GM10847 (cell line): ENCODE results near the gene TP63.

Experiments
- POLR2A ChIP-seq: IDR thresholded peaks from 2 replicates; pipeline ENCODE4 v1.6.1; 2011; ENCODE audit not compliant: insufficient read length; ENCODE audit errors: extremely low read depth

The TP63 gene

GRCh38 chr3:189646853-189647542 is 15.8 kb downstream of the TP63 start:
- no peak for TF ChIP-seq POLR2A

- no peak for TF ChIP-seq POLR2A
Observed at GRCh38 chr3:189652042-189652441, 20.9 kb downstream of the TP63 start.

DNA sequence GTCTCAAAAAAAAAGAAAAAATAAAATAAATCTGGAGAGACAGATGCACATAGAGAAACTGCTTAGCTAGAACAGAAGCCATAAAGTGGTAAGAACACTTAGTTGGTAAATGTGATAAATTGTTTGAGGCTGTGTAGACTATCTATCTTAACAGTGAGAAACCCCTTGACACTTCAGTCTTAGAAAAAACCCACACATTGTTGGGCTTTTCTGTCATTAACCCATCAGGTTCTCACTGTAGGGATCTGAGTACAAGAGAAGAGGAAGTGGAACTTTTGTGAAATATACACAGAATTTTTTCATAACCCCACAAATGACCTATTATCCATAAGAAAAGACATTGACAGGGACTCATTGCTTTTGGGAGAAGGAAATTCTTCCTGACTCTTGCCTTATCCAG is 24.4 kb downstream of the TP63 start:
- no peak for TF ChIP-seq POLR2A

GRCh38 chr3:189659571-189659970 is 28.4 kb downstream of the TP63 start:
- TF ChIP-seq POLR2A = no peak

- TF ChIP-seq POLR2A = no peak
Observed at GRCh38 chr3:189664311-189664710, 33.1 kb downstream of the TP63 start.

DNA sequence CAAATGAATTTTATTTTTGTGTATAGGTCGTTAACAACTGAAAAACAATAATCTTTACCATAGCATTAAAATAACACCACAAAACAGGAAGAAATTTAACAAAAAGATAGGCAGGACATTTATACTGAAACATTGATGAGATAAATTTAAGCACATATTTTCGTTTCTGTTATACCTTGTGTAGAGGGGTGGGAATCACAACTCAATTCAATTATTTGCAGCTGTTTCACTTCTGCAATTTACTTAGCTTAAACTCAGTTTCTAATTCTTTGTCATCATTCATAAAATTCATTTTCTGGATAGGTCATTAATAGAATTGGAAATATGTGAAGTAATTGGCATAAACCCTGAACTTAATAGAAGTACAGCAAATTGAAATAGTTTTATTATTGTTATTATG is 42.3 kb downstream of the TP63 start:
- TF ChIP-seq POLR2A = no peak

DNA sequence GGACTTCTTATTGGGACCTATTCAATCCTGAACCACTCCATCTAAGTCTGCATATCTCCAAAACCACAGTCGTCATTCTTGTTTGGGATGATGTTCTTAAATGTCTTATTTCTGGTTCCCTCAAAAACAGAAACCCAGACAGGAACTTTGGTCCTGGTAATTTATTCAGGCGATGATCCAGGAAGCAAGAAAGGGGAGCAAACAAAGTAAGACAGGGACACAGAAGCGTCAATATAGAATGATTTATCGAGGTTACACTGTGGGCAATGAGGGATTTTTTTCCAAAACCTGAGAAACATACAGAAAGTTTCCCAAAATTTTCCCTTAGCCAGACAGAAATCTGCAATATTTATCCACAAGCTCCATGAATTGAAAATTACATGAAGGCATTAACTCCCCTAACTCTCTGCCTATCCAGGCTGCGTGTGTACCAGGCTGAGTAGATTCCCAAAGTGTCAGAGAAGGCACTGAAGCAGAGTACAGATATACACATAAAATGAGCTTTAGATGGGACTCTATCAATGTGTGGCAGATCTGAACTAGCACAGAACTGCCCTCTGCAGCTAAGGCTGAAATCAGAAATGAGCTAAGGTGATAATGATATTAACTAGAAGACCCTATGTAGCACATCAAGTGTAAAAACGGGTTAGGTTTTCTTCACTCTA is 43.2 kb downstream of the TP63 start:
- no peak for TF ChIP-seq POLR2A

DNA sequence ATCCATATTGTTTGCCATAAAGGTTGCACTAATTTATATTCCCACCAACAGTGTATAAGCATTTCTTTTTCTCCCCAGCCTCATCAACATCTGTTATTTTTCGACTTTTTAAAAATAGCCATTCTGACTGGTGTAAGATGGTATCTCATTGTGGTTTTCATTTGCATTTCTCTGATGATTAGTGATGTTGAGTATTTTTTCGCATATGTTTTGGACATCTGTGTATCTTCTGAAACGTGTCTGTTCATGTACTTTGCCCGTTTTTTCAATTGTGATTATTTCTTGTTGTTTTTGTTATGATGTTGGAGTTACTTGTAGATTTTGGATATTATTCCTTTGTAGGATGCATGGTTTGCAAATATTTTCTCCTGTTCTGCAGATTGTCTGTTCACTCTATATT is 46.5 kb downstream of the TP63 start:
- no peak for TF ChIP-seq POLR2A

DNA sequence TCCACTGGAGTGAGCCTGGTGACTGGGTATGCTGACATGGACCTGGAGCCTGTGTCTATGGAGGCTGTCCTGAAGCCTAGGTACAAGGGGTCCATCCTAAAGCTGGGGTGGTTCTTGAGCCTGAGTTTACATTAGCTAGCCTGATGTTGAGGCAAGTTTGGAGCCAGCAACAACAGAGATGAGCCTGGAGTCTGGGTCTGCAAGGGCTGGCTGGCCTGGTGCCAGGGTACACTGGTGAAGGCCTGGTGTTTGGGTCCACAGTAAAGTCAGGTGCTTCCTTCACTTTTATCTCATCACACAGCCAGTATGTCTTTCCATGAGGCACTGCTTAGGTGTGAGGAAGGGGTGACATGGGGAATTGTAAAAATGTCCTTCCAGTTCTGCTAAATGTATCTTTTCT is 49.5 kb downstream of the TP63 start:
- no peak for TF ChIP-seq POLR2A

GRCh38 chr3:189683546-189684255 is 52.5 kb downstream of the TP63 start:
- no peak for TF ChIP-seq POLR2A

DNA sequence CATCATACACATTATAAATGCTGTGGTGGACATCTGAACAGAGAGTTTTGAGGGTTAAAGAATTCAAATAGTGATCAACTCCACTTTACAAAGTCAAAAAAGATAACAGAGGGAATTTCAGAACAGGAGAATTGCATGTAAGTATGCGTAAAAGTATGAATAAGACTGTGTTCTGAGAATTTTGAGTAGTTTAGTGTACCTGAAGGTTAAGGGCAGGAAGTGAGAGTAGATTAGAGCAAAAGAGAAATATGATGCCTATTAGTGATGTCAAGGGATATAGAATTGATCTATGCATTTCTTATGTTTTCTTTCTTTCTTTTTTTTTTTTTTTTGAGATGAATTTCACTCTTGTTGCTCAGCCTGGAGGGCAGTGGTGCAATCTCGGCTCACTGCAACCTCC is 53.1 kb downstream of the TP63 start:
- no peak for TF ChIP-seq POLR2A

DNA sequence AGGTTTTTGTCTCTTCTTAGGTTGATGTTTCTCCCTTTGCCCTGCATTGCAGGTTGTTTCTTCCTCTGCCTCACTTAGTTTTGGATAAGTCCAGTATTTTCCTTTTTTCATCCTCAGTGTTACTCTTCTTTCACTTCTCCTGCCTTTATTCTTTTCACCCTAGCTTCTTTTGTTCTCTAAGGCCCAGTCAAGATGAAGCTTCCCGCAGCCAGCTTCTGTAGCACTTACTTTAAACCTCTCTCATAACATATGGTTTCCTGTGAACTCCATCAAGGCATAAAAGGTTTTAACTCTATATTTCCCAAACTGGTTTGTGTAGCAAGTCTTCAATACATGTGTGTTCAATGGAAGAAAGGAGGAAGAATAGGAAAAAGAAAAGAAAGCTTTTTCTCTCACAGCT is 54.1 kb downstream of the TP63 start:
- TF ChIP-seq POLR2A = no peak

GRCh38 chr3:189685860-189686259 is 54.7 kb downstream of the TP63 start:
- TF ChIP-seq POLR2A = no peak

DNA sequence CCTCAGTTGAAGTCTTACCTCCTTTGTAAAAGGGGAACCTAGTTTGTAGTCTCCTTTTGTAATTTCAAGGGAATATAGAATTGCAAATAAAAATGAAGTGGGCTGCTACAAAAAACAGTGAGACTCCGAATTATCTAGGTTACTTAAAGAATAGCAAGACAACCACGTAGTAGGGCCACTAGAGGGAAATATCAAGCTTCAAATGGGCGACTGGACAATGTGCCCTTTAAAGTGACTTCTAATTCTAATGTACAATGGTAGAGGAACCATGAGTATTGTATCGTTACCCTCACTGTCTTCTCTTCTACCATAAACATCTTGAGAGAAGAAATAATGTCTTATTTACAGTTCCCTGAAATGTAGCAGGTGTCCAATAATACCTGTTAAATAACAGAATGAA is 56.3 kb downstream of the TP63 start:
- TF ChIP-seq POLR2A = no peak

DNA sequence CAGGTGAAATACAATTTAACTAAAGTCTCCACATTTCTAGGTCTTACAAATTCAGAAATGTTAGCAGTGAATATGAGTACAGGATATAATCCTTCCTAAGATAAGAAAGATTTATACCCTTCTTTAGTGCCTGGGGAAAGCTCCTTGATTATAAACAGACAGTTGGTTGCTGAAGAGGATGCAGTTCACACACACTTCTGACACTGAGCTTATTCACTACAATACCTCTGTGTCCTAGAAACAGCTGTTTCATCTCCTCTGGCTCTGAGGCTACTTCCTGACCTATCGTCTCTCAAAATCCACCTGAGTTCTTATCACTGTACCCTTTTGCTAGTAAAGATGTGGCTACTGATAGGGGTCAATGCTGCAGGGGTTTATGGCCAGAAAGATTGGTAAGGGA is 57.1 kb downstream of the TP63 start:
- TF ChIP-seq POLR2A = no peak

GRCh38 chr3:189689625-189690024 is 58.4 kb downstream of the TP63 start:
- TF ChIP-seq POLR2A = no peak
